Endothelial cell of umbilical vein (primary cell): ENCODE results near the gene BANK1. TPM values are rescaled to one million over a fixed set of nuclear protein-coding genes. Genes with fewer than 3 reads are reported as not detected.

ENCODE experiments used
- BruUV-seq: library from RNA; stranded (reverse); fragments of 400-500 nt; replicated peaks from 2 replicates; lab custom pipeline; 2021; lab: Mats Ljungman, UMichigan
- CTCF ChIA-PET: fragments of 300-600, 350-600 bp; sonication (Branson Sonifier 250); formaldehyde crosslinking; loops from one replicate; lab custom pipeline; 2021; ENCODE audit warnings: antibody characterized with exemption, inconsistent platforms; lab: Charles Lee
- POLR2A ChIA-PET: fragments of 300-600, 350-600 bp; sonication (Branson Sonifier 250); formaldehyde crosslinking; loops from one replicate; lab custom pipeline; 2021; ENCODE audit warnings: antibody characterized with exemption, inconsistent platforms; lab: Charles Lee
- DNase-seq: peaks from one replicate; pipeline ENCODE4 v3.0.0-alpha.2; 2011; ENCODE audit warnings: low read depth, low spot score
- FAIRE-seq: peaks from 2 replicates; lab custom pipeline; 2011; peaks lifted over from hg19 to GRCh38; lab: Jason Lieb, UNC
- H2AFZ ChIP-seq: 2 replicates; pipeline ENCODE4 v1.6.0; 2012; ENCODE audit warnings: low read depth, low read length, control low read depth, inconsistent platforms
- H3K27ac ChIP-seq: 2 replicates; pipeline ENCODE4 v1.5.1; 2011; ENCODE audit warnings: low read depth, mild to moderate bottlenecking, control low read depth, low read length, moderate library complexity; ENCODE audit not compliant: insufficient read depth
- H3K27me3 ChIP-seq, 2 experiments: 2 replicates each; pipeline versions ENCODE4 v1.6.0 to v1.6.1; 2011; ENCODE audit warnings: low read length in 2 of 2, mixed read lengths in 1 of 2; ENCODE audit not compliant: control insufficient read depth in 2 of 2, insufficient read depth in 2 of 2
- H3K36me3 ChIP-seq, 2 experiments: 2 replicates in 1 of 2; 3 replicates in 1 of 2; pipeline ENCODE4 v1.5.1; 2011; ENCODE audit warnings: low read length in 2 of 2, mild to moderate bottlenecking in 1 of 2, moderate library complexity in 1 of 2; ENCODE audit not compliant: control insufficient read depth in 2 of 2, insufficient read depth in 2 of 2; ENCODE audit errors: extremely low read depth in 1 of 2
- H3K4me1 ChIP-seq: 3 replicates; pipeline ENCODE4 v1.5.1; 2011; ENCODE audit warnings: mild to moderate bottlenecking, low read length; ENCODE audit not compliant: control insufficient read depth, insufficient read depth; ENCODE audit errors: extremely low read depth
- H3K4me2 ChIP-seq: 2 replicates; pipeline ENCODE4 v1.6.1; 2011; ENCODE audit warnings: low read length, control low read depth, mixed read lengths; ENCODE audit not compliant: insufficient read depth
- H3K4me3 ChIP-seq, 3 experiments: fragments of 200-600 bp in 1 of 3; sonication (generic), shearing (Covaris generic) in 1 of 3; replicated peaks in 1 of 3; 2 replicates each; pipeline ENCODE4 v1.5.1; 2011 to 2016; ENCODE audit warnings: control low read depth in 3 of 3, low read length in 3 of 3, mild to moderate bottlenecking in 2 of 3, inconsistent platforms in 1 of 3, low read depth in 1 of 3, moderate library complexity in 1 of 3; ENCODE audit not compliant: insufficient read depth in 1 of 3
- H3K79me2 ChIP-seq: 2 replicates; pipeline ENCODE4 v1.6.0; 2012; ENCODE audit warnings: low read length, inconsistent platforms; ENCODE audit not compliant: control insufficient read depth, insufficient read depth
- H3K9ac ChIP-seq: replicated peaks from 2 replicates; pipeline ENCODE3; 2011; ENCODE audit warnings: low read length, control low read depth; ENCODE audit not compliant: insufficient read depth; ENCODE audit errors: extremely low read depth
- H3K9me1 ChIP-seq: replicated peaks from 3 replicates; pipeline ENCODE4 v1.6.0; 2011; ENCODE audit warnings: mild to moderate bottlenecking, low read length; ENCODE audit not compliant: control insufficient read depth, insufficient read depth; ENCODE audit errors: extremely low read depth
- H3K9me3 ChIP-seq: replicated peaks from 2 replicates; pipeline ENCODE4 v1.5.1; 2012; ENCODE audit warnings: low read length, inconsistent platforms; ENCODE audit not compliant: control insufficient read depth, insufficient read depth
- H4K20me1 ChIP-seq: replicated peaks from 2 replicates; pipeline ENCODE3; 2011; ENCODE audit warnings: mild to moderate bottlenecking, low read length; ENCODE audit not compliant: control insufficient read depth, insufficient read depth; ENCODE audit errors: extremely low read depth
- EZH2 ChIP-seq: IDR thresholded peaks from 2 replicates; pipeline ENCODE4 v1.6.1; 2012; ENCODE audit warnings: borderline replicate concordance, low read depth, mild to moderate bottlenecking, moderate library complexity, low read length, inconsistent platforms; ENCODE audit not compliant: severe bottlenecking
- FOS ChIP-seq: IDR thresholded peaks from 2 replicates; pipeline ENCODE4 v1.6.1; 2011; ENCODE audit warnings: mild to moderate bottlenecking, low read length, moderate library complexity, borderline replicate concordance; ENCODE audit not compliant: insufficient read depth
- GATA2 ChIP-seq: IDR thresholded peaks from 2 replicates; pipeline ENCODE4 v1.7.0; 2011; ENCODE audit warnings: low read depth, mild to moderate bottlenecking, moderate library complexity, mixed read lengths, low read length; ENCODE audit not compliant: insufficient read length, insufficient read depth
- JUN ChIP-seq: IDR thresholded peaks from 2 replicates; pipeline ENCODE4 v1.6.1; 2011; ENCODE audit warnings: borderline replicate concordance, low read depth; ENCODE audit not compliant: insufficient read length, insufficient read depth
- MYC ChIP-seq: IDR thresholded peaks from one replicate; pipeline ENCODE4 v1.6.1; 2011; ENCODE audit warnings: mild to moderate bottlenecking, low read depth, low read length
- POLR2A ChIP-seq: IDR thresholded peaks from 2 replicates; pipeline ENCODE4 v1.6.1; 2012; ENCODE audit warnings: low read depth, mild to moderate bottlenecking, control low read depth, low read length
- POLR2AphosphoS5 ChIP-seq: IDR thresholded peaks from 2 replicates; pipeline ENCODE4 v1.6.1; 2012; ENCODE audit warnings: low read depth, mild to moderate bottlenecking, control low read depth, low read length, moderate library complexity; ENCODE audit not compliant: insufficient read depth
- dilution Hi-C: fragments of 300-500 bp; cut with MboI; formaldehyde crosslinking; loops from one replicate; pipeline ENCODE4 v1.15.0; 2019; ENCODE audit warnings: low sequenced_read_pairs; ENCODE audit not compliant: extremely low pct_ligation_motif_present
- intact Hi-C: fragments of 100-400 bp; cut with micrococcal nuclease; formaldehyde crosslinking; loops from one replicate; pipeline ENCODE4 v1.10.0; 2022
- polyA plus RNA-seq, 4 experiments: library from polyadenylated mRNA; depleted of rRNA in 3 of 4; stranded (reverse) in 3 of 4; unstranded in 1 of 4; fragments of >200 nt; gene quantifications; 2 replicates each; pipeline versions ENCODE4 v1.2.1 to v1.2.3, GENCODE V29; 2011 to 2012; ENCODE audit warnings: missing spikeins in 1 of 4
- total RNA-seq: library from RNA; stranded (reverse); gene quantifications from 2 replicates; pipeline ENCODE4 v1.2.3, GENCODE V29; 2021
- TF ChIP-seq, protein P1 (sequence below), 2 donors: IDR thresholded peaks; 1 replicate in 1 of 2; 2 replicates in 1 of 2; pipeline ENCODE4 v1.5.1; 2011; ENCODE audit warnings: low read length in 2 of 2, mild to moderate bottlenecking in 2 of 2, moderate library complexity in 2 of 2, control low read depth in 1 of 2, inconsistent platforms in 1 of 2, low read depth in 1 of 2; ENCODE audit not compliant: insufficient read depth in 1 of 2; ENCODE audit errors: extremely low read depth in 1 of 2
- TF ChIP-seq, protein P2 (sequence below): IDR thresholded peaks from 2 replicates; pipeline ENCODE4 v1.6.1; 2011; ENCODE audit not compliant: insufficient read depth, insufficient read length

BANK1 gene
- total and polyA plus RNA-seq, 2 donors (not counting 3 experiments of a cell fraction or from before 2014, with no cell fraction given), result 0.29 to 0.32 TPM

DNA sequence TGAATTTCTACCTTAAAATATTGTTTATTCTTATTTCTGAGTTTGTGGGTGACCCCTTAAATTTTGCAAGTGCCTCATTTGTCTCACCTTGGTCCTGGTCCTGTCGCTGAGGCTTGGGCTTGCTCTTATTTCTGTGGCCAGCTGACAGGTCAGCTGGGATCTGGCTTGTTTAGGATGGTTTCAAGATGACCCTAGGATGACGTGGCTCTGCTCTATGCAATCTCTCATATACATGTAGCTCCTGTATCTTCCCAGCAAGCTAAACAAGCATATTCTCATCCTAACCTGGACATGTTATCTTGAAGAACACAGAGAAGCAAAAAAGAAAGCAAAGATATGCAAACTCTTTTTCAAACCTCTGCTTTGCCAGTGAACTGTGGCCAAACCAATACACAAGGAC is 158.4 kb downstream of the BANK1 start:
- Histone ChIP-seq H3K27me3 (no peaks in the 10 kb centered on the region), H2AFZ (no peak overlapping the region), H3K9me1 (no peaks in the 10 kb centered on the region), H3K9me3 (no peaks in the 10 kb centered on the region), H3K36me3 (no peaks in the 10 kb centered on the region), H4K20me1 (no peaks in the 10 kb centered on the region), H3K4me1 (peaks cover 4% of the 10 kb centered on the region), H3K4me2 (no peak overlapping the region), H3K79me2 (no peaks in the 10 kb centered on the region), H3K27ac (no peak overlapping the region), H3K9ac (no peak overlapping the region), H3K4me3 (no peak overlapping the region)
- TF ChIP-seq, protein P1, sequence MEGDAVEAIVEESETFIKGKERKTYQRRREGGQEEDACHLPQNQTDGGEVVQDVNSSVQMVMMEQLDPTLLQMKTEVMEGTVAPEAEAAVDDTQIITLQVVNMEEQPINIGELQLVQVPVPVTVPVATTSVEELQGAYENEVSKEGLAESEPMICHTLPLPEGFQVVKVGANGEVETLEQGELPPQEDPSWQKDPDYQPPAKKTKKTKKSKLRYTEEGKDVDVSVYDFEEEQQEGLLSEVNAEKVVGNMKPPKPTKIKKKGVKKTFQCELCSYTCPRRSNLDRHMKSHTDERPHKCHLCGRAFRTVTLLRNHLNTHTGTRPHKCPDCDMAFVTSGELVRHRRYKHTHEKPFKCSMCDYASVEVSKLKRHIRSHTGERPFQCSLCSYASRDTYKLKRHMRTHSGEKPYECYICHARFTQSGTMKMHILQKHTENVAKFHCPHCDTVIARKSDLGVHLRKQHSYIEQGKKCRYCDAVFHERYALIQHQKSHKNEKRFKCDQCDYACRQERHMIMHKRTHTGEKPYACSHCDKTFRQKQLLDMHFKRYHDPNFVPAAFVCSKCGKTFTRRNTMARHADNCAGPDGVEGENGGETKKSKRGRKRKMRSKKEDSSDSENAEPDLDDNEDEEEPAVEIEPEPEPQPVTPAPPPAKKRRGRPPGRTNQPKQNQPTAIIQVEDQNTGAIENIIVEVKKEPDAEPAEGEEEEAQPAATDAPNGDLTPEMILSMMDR (IDR thresholded peaks at IDR 0.05; ENCODE audit: extremely low read depth in 1 of 2, insufficient read depth in 1 of 2, low read depth in 1 of 2, low read length in 2 of 2), result no peak
- TF ChIP-seq POLR2AphosphoS5 (no peak), JUN (no peak), MYC (no peak), POLR2A (no peak), GATA2 (no peak), EZH2 (no peak), FOS (no peak)
- TF ChIP-seq, protein P2, sequence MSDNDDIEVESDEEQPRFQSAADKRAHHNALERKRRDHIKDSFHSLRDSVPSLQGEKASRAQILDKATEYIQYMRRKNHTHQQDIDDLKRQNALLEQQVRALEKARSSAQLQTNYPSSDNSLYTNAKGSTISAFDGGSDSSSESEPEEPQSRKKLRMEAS, result no peak
- DNase-seq (no peak), FAIRE-seq (no peak)
- POLR2A ChIA-PET, result no interaction called here
- intact Hi-C loops (no loop called here), dilution Hi-C loops (no loop called here)
- CTCF ChIA-PET, result no interaction called here
- BruUV-seq, result no TSS peak
